KMS-11 (cell line): ENCODE measurements around the gene ZNF516.

Source experiments
- H2AFZ ChIP-seq: fragments of 200-600 bp; sonication (generic); 2 replicates; pipeline ENCODE4 v1.6.1; 2016; ENCODE audit warnings: antibody characterized with exemption, mixed run types, low read depth
- H3K27ac ChIP-seq: fragments of 200-600 bp; sonication (generic); 2 replicates; pipeline ENCODE4 v1.6.1; 2016; ENCODE audit warnings: mild to moderate bottlenecking, mixed run types
- H3K27me3 ChIP-seq: fragments of 200-600 bp; sonication (generic); 2 replicates; pipeline ENCODE4 v1.6.1; 2017; ENCODE audit warnings: mild to moderate bottlenecking, low read depth, mixed run types, moderate library complexity; ENCODE audit not compliant: insufficient read depth
- H3K36me3 ChIP-seq: fragments of 200-600 bp; sonication (generic); 2 replicates; pipeline ENCODE4 v1.6.1; 2017; ENCODE audit warnings: mild to moderate bottlenecking, mixed run types; ENCODE audit not compliant: insufficient read depth
- H3K4me1 ChIP-seq: fragments of 200-600 bp; sonication (generic); 2 replicates; pipeline ENCODE4 v1.6.1; 2016; ENCODE audit warnings: mild to moderate bottlenecking, low read depth, mixed run types; ENCODE audit not compliant: poor library complexity, severe bottlenecking
- H3K4me2 ChIP-seq: fragments of 200-600 bp; sonication (generic); 2 replicates; pipeline ENCODE4 v1.7.0; 2016; ENCODE audit warnings: mild to moderate bottlenecking, mixed run types
- H3K4me3 ChIP-seq: fragments of 200-600 bp; sonication (generic); IDR thresholded peaks from 2 replicates; pipeline ENCODE4 v1.6.1; 2017; ENCODE audit warnings: low read depth, low read length, mixed read lengths; ENCODE audit not compliant: insufficient read depth
- H3K79me2 ChIP-seq: fragments of 200-600 bp; sonication (generic); 2 replicates; pipeline ENCODE4 v1.6.1; 2016; ENCODE audit warnings: low read depth, mixed run types; ENCODE audit not compliant: insufficient read depth
- H3K9ac ChIP-seq: fragments of 200-600 bp; sonication (generic); 2 replicates; pipeline ENCODE4 v1.6.1; 2016; ENCODE audit warnings: mild to moderate bottlenecking, mixed run types
- H4K20me1 ChIP-seq: fragments of 200-600 bp; sonication (generic); 2 replicates; pipeline ENCODE4 v1.6.1; 2016; ENCODE audit warnings: mild to moderate bottlenecking, mixed run types; ENCODE audit not compliant: insufficient read depth
- TF ChIP-seq, protein P1 (sequence below): fragments of 200-600 bp; sonication (generic); conservative IDR thresholded peaks from 2 replicates; pipeline ENCODE4 v1.6.1; 2017; ENCODE audit warnings: low read depth, mild to moderate bottlenecking, antibody characterized with exemption, low read length, moderate library complexity, mixed read lengths

ZNF516 gene

DNA sequence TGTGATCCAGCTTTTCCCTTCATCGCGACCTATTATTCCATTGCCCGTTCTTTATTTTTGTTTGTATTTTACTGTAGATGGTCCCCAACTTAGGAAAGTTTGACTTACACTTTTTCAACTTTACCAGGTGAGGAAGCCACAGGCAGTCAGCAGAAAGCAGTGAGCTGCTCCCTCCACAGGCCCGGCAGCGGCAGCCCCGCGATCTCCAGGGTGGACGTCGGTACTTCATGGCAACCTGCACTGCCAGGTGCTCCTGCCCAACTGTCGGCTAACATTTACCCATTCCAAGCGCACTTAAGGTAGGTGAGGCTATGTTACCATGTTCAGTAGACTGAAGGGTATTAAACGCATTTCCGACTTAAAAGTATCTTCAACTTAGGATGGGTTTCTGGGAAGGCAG lies 12.8 kb downstream of the ZNF516 start:
- Histone ChIP-seq H3K9ac (no peak overlapping the region), H3K79me2 (peaks cover 86% of the 10 kb centered on the region)

GRCh38 chr18:76480913-76481312 lies 14.1 kb downstream of the ZNF516 start:
- H4K20me1 ChIP-seq: no peaks in the 10 kb centered on the region
- H2AFZ ChIP-seq: no peak overlapping the region
- no peak overlapping the region for H3K4me3 ChIP-seq
- peaks cover 14% of the 10 kb centered on the region for H3K4me1 ChIP-seq
- TF ChIP-seq, protein P1, sequence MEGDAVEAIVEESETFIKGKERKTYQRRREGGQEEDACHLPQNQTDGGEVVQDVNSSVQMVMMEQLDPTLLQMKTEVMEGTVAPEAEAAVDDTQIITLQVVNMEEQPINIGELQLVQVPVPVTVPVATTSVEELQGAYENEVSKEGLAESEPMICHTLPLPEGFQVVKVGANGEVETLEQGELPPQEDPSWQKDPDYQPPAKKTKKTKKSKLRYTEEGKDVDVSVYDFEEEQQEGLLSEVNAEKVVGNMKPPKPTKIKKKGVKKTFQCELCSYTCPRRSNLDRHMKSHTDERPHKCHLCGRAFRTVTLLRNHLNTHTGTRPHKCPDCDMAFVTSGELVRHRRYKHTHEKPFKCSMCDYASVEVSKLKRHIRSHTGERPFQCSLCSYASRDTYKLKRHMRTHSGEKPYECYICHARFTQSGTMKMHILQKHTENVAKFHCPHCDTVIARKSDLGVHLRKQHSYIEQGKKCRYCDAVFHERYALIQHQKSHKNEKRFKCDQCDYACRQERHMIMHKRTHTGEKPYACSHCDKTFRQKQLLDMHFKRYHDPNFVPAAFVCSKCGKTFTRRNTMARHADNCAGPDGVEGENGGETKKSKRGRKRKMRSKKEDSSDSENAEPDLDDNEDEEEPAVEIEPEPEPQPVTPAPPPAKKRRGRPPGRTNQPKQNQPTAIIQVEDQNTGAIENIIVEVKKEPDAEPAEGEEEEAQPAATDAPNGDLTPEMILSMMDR: peak; percentile 37; the same call in 1 of the 2 replicates
- H3K36me3 ChIP-seq: no peaks in the 10 kb centered on the region
- H3K27ac ChIP-seq: no peak overlapping the region
- H3K79me2 ChIP-seq: peaks cover 81% of the 10 kb centered on the region
- no peak overlapping the region for H3K9ac ChIP-seq
- no peak overlapping the region for H3K4me2 ChIP-seq
- H3K27me3 ChIP-seq: no peaks in the 10 kb centered on the region

More for the DNA sequence above, 12.8 kb downstream of the ZNF516 start:
- no peaks in the 10 kb centered on the region for H3K27me3 ChIP-seq
- H3K4me3 ChIP-seq: no peak overlapping the region
- no peaks in the 10 kb centered on the region for H3K36me3 ChIP-seq
- TF ChIP-seq, protein P1: no peak
- H2AFZ ChIP-seq: no peak overlapping the region
- no peak overlapping the region for H3K27ac ChIP-seq
- H3K4me2 ChIP-seq: no peak overlapping the region
- H3K4me1 ChIP-seq: peaks cover 14% of the 10 kb centered on the region
- peaks cover 6% of the 10 kb centered on the region; the same call in 1 of the 2 replicates for H4K20me1 ChIP-seq

GRCh38 chr18:76479351-76480238 lies 15.4 kb downstream of the ZNF516 start:
- Histone ChIP-seq H3K9ac (no peak overlapping the region), H3K27me3 (no peaks in the 10 kb centered on the region), H3K79me2 (peaks cover 82% of the 10 kb centered on the region), H2AFZ (no peak overlapping the region), H3K36me3 (no peaks in the 10 kb centered on the region), H3K4me2 (no peak overlapping the region), H3K27ac (no peak overlapping the region), H3K4me3 (no peak overlapping the region), H3K4me1 (peaks cover 15% of the 10 kb centered on the region), H4K20me1 (0 out of 2 replicates have a peak, but pooled peaks cover 5% of the 10 kb centered on the region)
- TF ChIP-seq, protein P1: no peak

- H3K4me1 ChIP-seq: peaks cover 28% of the 10 kb centered on the region
- peaks cover 6% of the 10 kb centered on the region; the same call in 1 of the 2 replicates for H4K20me1 ChIP-seq
- H3K79me2 ChIP-seq: peaks cover 83% of the 10 kb centered on the region
- H3K27me3 ChIP-seq: no peaks in the 10 kb centered on the region
- H3K27ac ChIP-seq: no peak overlapping the region
- no peak overlapping the region for H3K4me2 ChIP-seq
- no peak overlapping the region for H2AFZ ChIP-seq
- no peak overlapping the region for H3K9ac ChIP-seq
- H3K4me3 ChIP-seq: no peak overlapping the region
- no peaks in the 10 kb centered on the region for H3K36me3 ChIP-seq
- TF ChIP-seq, protein P1: no peak
Measured at GRCh38 chr18:76476665-76477561, 18.1 kb downstream of the ZNF516 start.
